Measurements from ENCODE around the gene WASF2.

DNA sequence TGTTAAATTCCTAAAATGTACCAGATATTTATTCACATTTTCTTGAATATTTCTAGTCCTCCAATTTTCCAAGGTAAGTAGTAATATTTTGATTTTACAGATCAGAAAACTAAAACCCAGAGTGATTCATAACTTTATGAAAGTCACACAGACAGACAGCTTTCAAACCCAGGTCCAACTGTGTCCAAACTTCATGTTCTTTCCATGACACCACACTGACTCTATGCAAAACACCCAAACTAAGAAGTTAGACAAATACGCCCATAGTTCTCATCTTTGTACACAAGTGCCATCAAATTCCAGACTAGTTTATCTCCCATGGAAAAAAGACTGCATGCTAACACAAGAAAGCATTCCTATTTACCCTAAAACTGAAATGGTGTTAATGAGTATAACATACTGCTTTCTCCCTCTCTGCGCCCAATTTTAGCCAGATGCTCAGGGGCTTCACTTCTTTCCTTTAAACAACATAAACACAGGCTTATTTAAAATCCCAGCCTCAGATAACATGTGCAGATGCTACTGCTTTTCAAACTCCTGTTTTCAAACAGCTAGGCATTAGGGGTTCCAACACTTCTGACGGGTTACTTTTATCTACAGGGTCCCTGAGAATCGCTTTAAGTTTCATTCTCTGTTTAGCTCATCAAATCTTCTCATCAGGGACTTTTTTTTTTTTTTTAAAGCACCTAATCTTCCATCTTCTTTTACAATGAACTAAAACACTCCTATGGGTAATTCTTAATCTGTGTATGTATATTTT lies 44.6 kb downstream of the WASF2 start:
- TF ChIP-seq, protein P1, sequence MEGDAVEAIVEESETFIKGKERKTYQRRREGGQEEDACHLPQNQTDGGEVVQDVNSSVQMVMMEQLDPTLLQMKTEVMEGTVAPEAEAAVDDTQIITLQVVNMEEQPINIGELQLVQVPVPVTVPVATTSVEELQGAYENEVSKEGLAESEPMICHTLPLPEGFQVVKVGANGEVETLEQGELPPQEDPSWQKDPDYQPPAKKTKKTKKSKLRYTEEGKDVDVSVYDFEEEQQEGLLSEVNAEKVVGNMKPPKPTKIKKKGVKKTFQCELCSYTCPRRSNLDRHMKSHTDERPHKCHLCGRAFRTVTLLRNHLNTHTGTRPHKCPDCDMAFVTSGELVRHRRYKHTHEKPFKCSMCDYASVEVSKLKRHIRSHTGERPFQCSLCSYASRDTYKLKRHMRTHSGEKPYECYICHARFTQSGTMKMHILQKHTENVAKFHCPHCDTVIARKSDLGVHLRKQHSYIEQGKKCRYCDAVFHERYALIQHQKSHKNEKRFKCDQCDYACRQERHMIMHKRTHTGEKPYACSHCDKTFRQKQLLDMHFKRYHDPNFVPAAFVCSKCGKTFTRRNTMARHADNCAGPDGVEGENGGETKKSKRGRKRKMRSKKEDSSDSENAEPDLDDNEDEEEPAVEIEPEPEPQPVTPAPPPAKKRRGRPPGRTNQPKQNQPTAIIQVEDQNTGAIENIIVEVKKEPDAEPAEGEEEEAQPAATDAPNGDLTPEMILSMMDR (IDR thresholded peaks at IDR 0.05) = no peak
- TF ChIP-seq POLR2AphosphoS5 (IDR thresholded peaks at IDR 0.05) (no peak), POLR2A (IDR thresholded peaks at IDR 0.05) (no peak)

All from breast epithelium (tissue), 3 donors.